DOHH2 (cell line): ENCODE measurements around the gene HTR2C.

ENCODE experiments used
- EZH2phosphoT487 ChIP-seq: fragments of 200-600 bp; sonication (generic); IDR thresholded peaks from 2 replicates; pipeline ENCODE4 v1.6.1; 2017; ENCODE audit warnings: borderline replicate concordance, mild to moderate bottlenecking, antibody characterized with exemption, low read length, moderate library complexity, mixed read lengths
- TF ChIP-seq, protein P1 (sequence below): fragments of 200-600 bp; sonication (generic); IDR thresholded peaks from one replicate; pipeline ENCODE4 v1.5.1; 2014; ENCODE audit warnings: antibody characterized with exemption, mild to moderate bottlenecking, low read depth, low read length; ENCODE audit not compliant: poor library complexity, severe bottlenecking

DNA sequence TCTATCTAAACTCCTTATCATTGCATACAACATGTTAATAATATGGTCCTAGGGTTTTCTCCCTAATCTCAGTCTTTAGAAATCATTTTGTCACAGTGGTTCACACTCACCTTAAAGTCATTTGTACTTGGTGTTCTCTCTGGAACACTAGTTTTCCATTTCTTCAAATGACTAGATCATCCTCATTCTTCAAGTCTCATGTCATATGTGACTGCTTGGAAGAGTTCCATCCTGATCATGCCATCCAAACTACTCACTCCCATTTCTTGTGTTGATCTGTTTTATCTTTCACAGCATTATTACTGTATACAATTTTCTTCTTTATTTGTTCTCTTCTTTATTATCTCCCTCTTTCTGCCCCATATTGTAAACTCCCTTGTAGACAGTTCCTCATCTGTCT, 66.5 kb downstream of the HTR2C start:
- TF ChIP-seq, protein P1, sequence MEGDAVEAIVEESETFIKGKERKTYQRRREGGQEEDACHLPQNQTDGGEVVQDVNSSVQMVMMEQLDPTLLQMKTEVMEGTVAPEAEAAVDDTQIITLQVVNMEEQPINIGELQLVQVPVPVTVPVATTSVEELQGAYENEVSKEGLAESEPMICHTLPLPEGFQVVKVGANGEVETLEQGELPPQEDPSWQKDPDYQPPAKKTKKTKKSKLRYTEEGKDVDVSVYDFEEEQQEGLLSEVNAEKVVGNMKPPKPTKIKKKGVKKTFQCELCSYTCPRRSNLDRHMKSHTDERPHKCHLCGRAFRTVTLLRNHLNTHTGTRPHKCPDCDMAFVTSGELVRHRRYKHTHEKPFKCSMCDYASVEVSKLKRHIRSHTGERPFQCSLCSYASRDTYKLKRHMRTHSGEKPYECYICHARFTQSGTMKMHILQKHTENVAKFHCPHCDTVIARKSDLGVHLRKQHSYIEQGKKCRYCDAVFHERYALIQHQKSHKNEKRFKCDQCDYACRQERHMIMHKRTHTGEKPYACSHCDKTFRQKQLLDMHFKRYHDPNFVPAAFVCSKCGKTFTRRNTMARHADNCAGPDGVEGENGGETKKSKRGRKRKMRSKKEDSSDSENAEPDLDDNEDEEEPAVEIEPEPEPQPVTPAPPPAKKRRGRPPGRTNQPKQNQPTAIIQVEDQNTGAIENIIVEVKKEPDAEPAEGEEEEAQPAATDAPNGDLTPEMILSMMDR, result no peak
- no peak for TF ChIP-seq EZH2phosphoT487
